ENCODE measurements around the gene NSMCE1.

Gene NSMCE1

DNA sequence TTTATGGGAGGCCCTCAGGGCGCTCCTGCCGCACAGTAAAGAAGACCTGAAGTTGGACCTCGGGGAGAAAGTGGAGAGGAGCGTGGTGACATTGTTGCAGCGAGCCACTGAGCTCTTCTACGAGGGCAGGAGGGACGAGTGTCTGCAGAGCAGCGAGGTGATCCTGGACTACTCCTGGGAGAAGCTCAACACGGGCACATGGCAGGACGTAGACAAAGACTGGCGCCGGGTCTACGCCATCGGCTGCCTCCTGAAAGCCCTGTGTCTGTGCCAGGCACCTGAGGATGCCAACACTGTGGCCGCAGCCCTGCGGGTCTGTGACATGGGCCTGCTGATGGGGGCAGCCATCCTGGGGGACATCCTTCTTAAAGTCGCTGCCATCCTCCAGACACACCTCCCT, 58.4 kb downstream of the NSMCE1 start:
- no peaks in the 10 kb centered on the region for H3K36me3 ChIP-seq (replicated peaks; ENCODE audit: insufficient read depth, low read length)
- H3K27ac ChIP-seq (ENCODE audit: low read length): no peak overlapping the region
- no peaks in the 10 kb centered on the region for H3K9me2 ChIP-seq (replicated peaks; ENCODE audit: insufficient read depth, low read length)
- H3K9ac ChIP-seq (ENCODE audit: low read length): no peak overlapping the region
- no peaks in the 10 kb centered on the region for H3K9me3 ChIP-seq (replicated peaks; ENCODE audit: insufficient read depth, low read length)
- no peak overlapping the region for H2AFZ ChIP-seq (ENCODE audit: low read length)
- H3K27me3 ChIP-seq (replicated peaks; ENCODE audit: insufficient read depth, low read length): no peaks in the 10 kb centered on the region
- no peak for DNase-seq
- H3K4me2 ChIP-seq (ENCODE audit: low read depth, low read length): no peak overlapping the region
- H3F3A ChIP-seq (ENCODE audit: insufficient read depth, low read length): no peaks in the 10 kb centered on the region
- H4K20me1 ChIP-seq (ENCODE audit: insufficient read depth, low read length): no peaks in the 10 kb centered on the region
- H3K79me2 ChIP-seq (ENCODE audit: low read length): no peaks in the 10 kb centered on the region
- H3K4me3 ChIP-seq (ENCODE audit: low read length): no peak overlapping the region
- H3K4me1 ChIP-seq (ENCODE audit: low read length): no peaks in the 10 kb centered on the region
- TF ChIP-seq CTCF (IDR thresholded peaks at IDR 0.05; ENCODE audit: low read length): no peak
- no peak for TF ChIP-seq EZH2phosphoT487 (IDR thresholded peaks at IDR 0.05; ENCODE audit: low read length)
- no peak for TF ChIP-seq EZH2 (optimal IDR thresholded peaks at IDR 0.05; ENCODE audit: low read depth, low read length)

- H4K20me1 ChIP-seq (ENCODE audit: insufficient read depth, low read length): no peaks in the 10 kb centered on the region
- H3K27ac ChIP-seq (ENCODE audit: low read length): no peak overlapping the region
- peaks cover 5% of the 10 kb centered on the region; the same call in 1 of the 2 replicates for H3K4me1 ChIP-seq (ENCODE audit: low read length)
- no peak for DNase-seq
- H3K27me3 ChIP-seq (replicated peaks; ENCODE audit: insufficient read depth, low read length): no peaks in the 10 kb centered on the region
- no peak overlapping the region for H2AFZ ChIP-seq (ENCODE audit: low read length)
- H3K9me3 ChIP-seq (replicated peaks; ENCODE audit: insufficient read depth, low read length): no peaks in the 10 kb centered on the region
- no peaks in the 10 kb centered on the region for H3K36me3 ChIP-seq (replicated peaks; ENCODE audit: insufficient read depth, low read length)
- H3K79me2 ChIP-seq (ENCODE audit: low read length): peaks cover under 1% of the 10 kb centered on the region
- no peak overlapping the region for H3K4me2 ChIP-seq (ENCODE audit: low read depth, low read length)
- no peak overlapping the region for H3K4me3 ChIP-seq (ENCODE audit: low read length)
- no peak for TF ChIP-seq CTCF (IDR thresholded peaks at IDR 0.05; ENCODE audit: low read length)
- TF ChIP-seq EZH2 (optimal IDR thresholded peaks at IDR 0.05; ENCODE audit: low read depth, low read length): no peak
- TF ChIP-seq EZH2phosphoT487 (IDR thresholded peaks at IDR 0.05; ENCODE audit: low read length): no peak
- no peak overlapping the region for H3K9ac ChIP-seq (ENCODE audit: low read length)
- H3K9me2 ChIP-seq (replicated peaks; ENCODE audit: insufficient read depth, low read length): no peaks in the 10 kb centered on the region
- peaks cover under 1% of the 10 kb centered on the region; the same call in 1 of the 2 replicates for H3F3A ChIP-seq (ENCODE audit: insufficient read depth, low read length)
Measured at GRCh38 chr16:27209591-27209990, 59.0 kb downstream of the NSMCE1 start.

- no peak overlapping the region for H3K9ac ChIP-seq (ENCODE audit: low read length)
- no peak overlapping the region for H2AFZ ChIP-seq (ENCODE audit: low read length)
- H3K36me3 ChIP-seq (replicated peaks; ENCODE audit: insufficient read depth, low read length): no peaks in the 10 kb centered on the region
- peaks cover 5% of the 10 kb centered on the region for H3K79me2 ChIP-seq (ENCODE audit: low read length)
- no peak for TF ChIP-seq CTCF (IDR thresholded peaks at IDR 0.05; ENCODE audit: low read length)
- no peak for TF ChIP-seq EZH2 (optimal IDR thresholded peaks at IDR 0.05; ENCODE audit: low read depth, low read length)
- no peak for TF ChIP-seq EZH2phosphoT487 (IDR thresholded peaks at IDR 0.05; ENCODE audit: low read length)
- DNase-seq: no peak
- H3K27ac ChIP-seq (ENCODE audit: low read length): no peak overlapping the region
- no peaks in the 10 kb centered on the region for H3K27me3 ChIP-seq (replicated peaks; ENCODE audit: insufficient read depth, low read length)
- H3F3A ChIP-seq (ENCODE audit: insufficient read depth, low read length): peaks cover 9% of the 10 kb centered on the region; the same call in 1 of the 2 replicates
- H4K20me1 ChIP-seq (ENCODE audit: insufficient read depth, low read length): no peaks in the 10 kb centered on the region
- no peaks in the 10 kb centered on the region for H3K9me3 ChIP-seq (replicated peaks; ENCODE audit: insufficient read depth, low read length)
- no peaks in the 10 kb centered on the region for H3K9me2 ChIP-seq (replicated peaks; ENCODE audit: insufficient read depth, low read length)
- H3K4me3 ChIP-seq (ENCODE audit: low read length): no peak overlapping the region
- no peak overlapping the region for H3K4me2 ChIP-seq (ENCODE audit: low read depth, low read length)
- peaks cover 9% of the 10 kb centered on the region; the same call in 1 of the 2 replicates for H3K4me1 ChIP-seq (ENCODE audit: low read length)
Measured at GRCh38 chr16:27208796-27209195, 59.8 kb downstream of the NSMCE1 start.
